Activated T-helper 1 cell treated with anti-CD3 and anti-CD28 coated beads, Interleukin-12 subunit alpha, Interleukin-12 subunit beta, Interleukin-2, Interleukin-4 antibody, amounts not matched to agents 30 ng/mL and 10 ng/mL and 1 ng/mL, durations not matched to agents 14 hours and 24 hours and 36 hours (primary cell): ENCODE measurements around the gene SVOPL. TPM values are rescaled to one million over a fixed set of nuclear protein-coding genes. Genes with fewer than 3 reads are reported as not detected.
"Not testable (repeated sequence)": the region's sequence is repeated elsewhere in the genome, so short reads cannot be mapped to it uniquely, and the experiment has no call there.

Experiments
- DNase-seq: peaks from one replicate; pipeline ENCODE4 v3.0.0; 2021; ENCODE audit warnings: low spot score
- H3K27ac Mint-ChIP-seq: one replicate; pipeline ENCODE4 v1.8.0; 2021; ENCODE audit warnings: mild to moderate bottlenecking, mixed read lengths
- H3K27me3 Mint-ChIP-seq: one replicate; pipeline ENCODE4 v1.8.0; 2022; ENCODE audit warnings: mild to moderate bottlenecking, moderate library complexity, mixed read lengths; ENCODE audit not compliant: insufficient read depth
- H3K36me3 Mint-ChIP-seq: one replicate; pipeline ENCODE4 v1.8.0; 2021; ENCODE audit warnings: low read depth, mixed read lengths
- H3K4me1 Mint-ChIP-seq: one replicate; pipeline ENCODE4 v1.8.0; 2021; ENCODE audit warnings: low read depth, mixed read lengths
- H3K4me3 Mint-ChIP-seq: one replicate; pipeline ENCODE4 v1.8.0; 2021; ENCODE audit warnings: mild to moderate bottlenecking, moderate library complexity, mixed read lengths
- H3K9me3 Mint-ChIP-seq: one replicate; pipeline ENCODE4 v1.8.0; 2021; ENCODE audit warnings: mixed read lengths
- intact Hi-C: fragments of 100-400 bp; cut with micrococcal nuclease; formaldehyde crosslinking; loops from one replicate; pipeline ENCODE4 v1.15.1; 2024
- total RNA-seq: library from RNA; stranded (reverse); gene quantifications from 2 replicates; pipeline ENCODE4 v1.2.3, GENCODE V29; 2022

Gene SVOPL, protein sequence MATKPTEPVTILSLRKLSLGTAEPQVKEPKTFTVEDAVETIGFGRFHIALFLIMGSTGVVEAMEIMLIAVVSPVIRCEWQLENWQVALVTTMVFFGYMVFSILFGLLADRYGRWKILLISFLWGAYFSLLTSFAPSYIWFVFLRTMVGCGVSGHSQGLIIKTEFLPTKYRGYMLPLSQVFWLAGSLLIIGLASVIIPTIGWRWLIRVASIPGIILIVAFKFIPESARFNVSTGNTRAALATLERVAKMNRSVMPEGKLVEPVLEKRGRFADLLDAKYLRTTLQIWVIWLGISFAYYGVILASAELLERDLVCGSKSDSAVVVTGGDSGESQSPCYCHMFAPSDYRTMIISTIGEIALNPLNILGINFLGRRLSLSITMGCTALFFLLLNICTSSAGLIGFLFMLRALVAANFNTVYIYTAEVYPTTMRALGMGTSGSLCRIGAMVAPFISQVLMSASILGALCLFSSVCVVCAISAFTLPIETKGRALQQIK
- total RNA-seq = not detected in 2 replicates

GRCh38 chr7:138700857-138701536, at the start of gene SVOPL:
Gene SVOPL, minus strand, starts transcription at chr7:138701362. Its CDS starts 22,317 bp downstream, at chr7:138679045.
- Mint-ChIP-seq H3K4me3 (no peak within 1 kb of the TSS), H3K36me3 (no peaks in the 10 kb centered on the region), H3K4me1 (no peaks in the 10 kb centered on the region), H3K9me3 (no peaks in the 10 kb centered on the region), H3K27me3 (peaks cover 5% of the 10 kb centered on the region), H3K27ac (no peak within 1 kb of the TSS)
- no peak for DNase-seq
- intact Hi-C loops = no loop called here

DNA sequence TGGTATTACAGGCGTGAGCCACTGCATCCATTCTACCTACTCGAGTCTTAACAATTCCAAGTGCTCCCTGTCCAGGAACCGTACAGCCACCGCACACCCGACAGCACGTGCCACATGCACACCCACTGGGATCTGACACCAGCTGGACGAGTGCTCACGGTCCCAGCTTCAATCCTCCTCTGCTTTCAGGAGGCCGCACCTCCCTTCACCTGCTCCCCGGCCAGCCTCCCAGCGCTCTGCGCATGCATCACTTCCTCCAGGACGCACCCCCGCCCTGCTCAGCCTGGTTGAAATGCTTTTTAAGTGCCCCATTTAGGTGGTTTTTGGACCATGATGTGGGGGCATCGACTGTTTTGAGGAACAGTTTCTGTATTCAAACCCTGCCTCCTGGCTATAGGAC, 49.3 kb upstream of the SVOPL start:
- Mint-ChIP-seq H3K36me3 (no peaks in the 10 kb centered on the region), H3K4me3 (no peak overlapping the region), H3K4me1 (peaks cover 55% of the 10 kb centered on the region), H3K27me3 (peaks cover 1% of the 10 kb centered on the region), H3K9me3 (no peaks in the 10 kb centered on the region), H3K27ac (no peak overlapping the region)
- DNase-seq = no peak
- intact Hi-C loops = no loop called here

DNA sequence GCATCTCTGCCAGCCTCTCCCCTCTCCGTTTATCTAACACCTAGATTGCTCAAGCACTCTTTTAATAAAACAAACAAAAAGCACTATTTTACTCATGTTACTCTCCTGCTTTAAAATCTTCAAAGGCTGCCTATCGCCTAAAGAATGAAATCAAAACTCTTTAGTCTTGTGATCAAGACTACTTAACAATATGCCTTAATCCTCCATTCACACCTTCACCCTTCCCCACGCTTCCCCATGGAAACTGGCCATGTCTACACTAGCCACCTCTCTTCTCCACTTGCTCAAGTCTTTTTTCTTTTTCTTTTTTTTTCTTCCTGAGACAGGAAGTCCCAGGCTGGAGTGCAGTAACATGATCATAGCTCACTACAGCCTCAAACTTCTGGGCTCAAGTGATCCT, 48.8 kb upstream of the SVOPL start:
- intact Hi-C loops = no loop called here
- Mint-ChIP-seq H3K27me3 (peaks cover 1% of the 10 kb centered on the region), H3K4me3 (no peak overlapping the region), H3K9me3 (no peaks in the 10 kb centered on the region), H3K4me1 (peaks cover 59% of the 10 kb centered on the region), H3K27ac (peak overlapping the region; percentile 30), H3K36me3 (no peaks in the 10 kb centered on the region)
- DNase-seq = no peak

DNA sequence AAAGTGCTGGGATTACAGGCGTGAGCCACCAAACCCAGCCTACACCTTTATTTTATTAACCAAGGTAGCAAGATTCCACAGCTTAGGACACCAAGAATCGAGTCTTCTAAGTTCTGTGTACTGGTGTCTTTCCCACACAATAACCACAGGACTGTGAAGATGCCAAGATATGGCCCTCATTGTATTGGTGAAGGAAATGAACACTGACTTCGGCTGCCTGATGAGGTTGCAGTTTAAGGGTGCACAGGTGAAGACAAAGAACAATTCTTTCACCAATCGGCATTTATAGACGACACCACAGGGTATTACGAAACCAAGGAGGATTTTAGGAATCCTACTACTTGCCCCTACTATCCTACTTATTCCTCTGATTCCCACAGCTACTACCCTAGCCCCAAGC, 47.5 kb upstream of the SVOPL start:
- Mint-ChIP-seq H3K4me3 (no peak overlapping the region), H3K27me3 (peaks cover 1% of the 10 kb centered on the region), H3K4me1 (peaks cover 63% of the 10 kb centered on the region), H3K9me3 (no peaks in the 10 kb centered on the region), H3K27ac (no peak overlapping the region), H3K36me3 (no peaks in the 10 kb centered on the region)
- no peak for DNase-seq
- intact Hi-C loops = no loop called here

GRCh38 chr7:138746073-138746472, 44.9 kb upstream of the SVOPL start:
- no peak overlapping the region for H3K4me3 Mint-ChIP-seq

DNA sequence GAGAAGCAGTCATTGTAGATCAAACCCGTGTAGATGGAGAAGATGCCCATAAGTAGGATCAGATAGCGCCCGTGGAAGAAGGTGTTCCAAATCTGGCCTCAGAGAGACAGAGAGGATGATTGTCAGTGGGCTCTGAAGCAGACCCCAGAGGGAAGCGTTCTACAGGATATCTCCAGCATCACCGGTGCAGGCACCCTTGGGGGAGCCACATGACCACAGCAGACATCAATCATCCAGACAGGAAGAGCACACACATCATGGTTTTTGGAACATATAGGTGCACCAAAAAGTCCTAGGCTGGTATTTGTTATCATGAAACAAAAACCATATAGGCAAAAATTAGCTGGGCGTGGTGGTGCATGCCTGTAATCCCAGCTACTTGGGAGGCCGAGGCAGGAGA, 44.0 kb upstream of the SVOPL start:
- DNase-seq = no peak
- Mint-ChIP-seq H3K4me3 (no peak overlapping the region), H3K4me1 (peaks cover 31% of the 10 kb centered on the region), H3K27ac (peak overlapping the region; percentile 44), H3K36me3 (no peaks in the 10 kb centered on the region), H3K9me3 (no peaks in the 10 kb centered on the region), H3K27me3 (no peaks in the 10 kb centered on the region)
- intact Hi-C loops = no loop called here

More at GRCh38 chr7:138746073-138746472, 44.9 kb upstream of the SVOPL start:
- Mint-ChIP-seq H3K27ac (peak overlapping the region; percentile 5), H3K9me3 (no peaks in the 10 kb centered on the region), H3K36me3 (no peaks in the 10 kb centered on the region), H3K4me1 (peaks cover 40% of the 10 kb centered on the region), H3K27me3 (peaks cover 1% of the 10 kb centered on the region)
- intact Hi-C loops = loop anchor here (2.0 kb wide), 1 partner anchor 129 kb away; no protein-coding TSS in a partner anchor
- no peak for DNase-seq

DNA sequence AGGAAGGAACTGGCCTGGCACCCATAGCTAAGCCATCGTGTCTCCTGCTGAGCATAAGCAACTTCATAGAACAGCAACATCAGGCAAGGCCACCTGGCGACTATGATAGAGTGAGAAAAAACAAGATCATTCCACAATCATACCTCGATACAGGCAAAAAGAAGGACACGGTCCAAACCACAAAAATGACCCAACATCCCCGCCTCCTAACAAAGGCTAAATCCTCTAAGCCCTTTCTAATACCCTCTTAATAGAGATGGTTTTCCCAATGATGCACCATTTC, 40.2 kb upstream of the SVOPL start:
- peaks cover 4% of the 10 kb centered on the region for H3K9me3 Mint-ChIP-seq
- no peaks in the 10 kb centered on the region for H3K36me3 Mint-ChIP-seq
- no peak overlapping the region for H3K4me3 Mint-ChIP-seq
- H3K27me3 Mint-ChIP-seq = no peaks in the 10 kb centered on the region
- no peak overlapping the region for H3K27ac Mint-ChIP-seq
- intact Hi-C loops = no loop called here
- peaks cover 22% of the 10 kb centered on the region for H3K4me1 Mint-ChIP-seq
- DNase-seq = no peak

DNA sequence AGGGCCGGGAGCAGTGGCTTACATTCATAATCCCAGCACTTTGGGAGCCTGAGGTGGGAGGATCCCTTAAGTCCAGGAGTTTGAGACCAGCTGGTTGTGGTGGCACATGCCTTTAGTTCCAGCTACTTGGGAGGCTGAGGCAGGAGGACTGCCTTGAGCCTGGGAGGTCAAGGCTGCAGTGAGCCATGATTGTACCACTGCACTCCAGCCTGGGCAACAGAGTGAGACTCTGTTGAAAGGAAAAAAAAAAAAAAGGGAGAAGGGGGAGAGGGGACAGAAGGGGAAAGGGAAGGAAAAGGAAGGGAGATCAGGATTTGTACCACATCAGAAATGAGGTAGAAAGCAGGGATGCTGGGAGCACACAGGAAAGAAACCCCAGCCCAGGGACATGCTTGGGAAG, 38.7 kb upstream of the SVOPL start:
- Mint-ChIP-seq H3K27me3 (no peaks in the 10 kb centered on the region), H3K4me1 (peaks cover 12% of the 10 kb centered on the region), H3K27ac (no peak overlapping the region), H3K9me3 (peaks cover 4% of the 10 kb centered on the region), H3K4me3 (no peak overlapping the region), H3K36me3 (no peaks in the 10 kb centered on the region)
- DNase-seq = no peak
- intact Hi-C loops = loop anchor here (2.0 to 10.0 kb wide), 3 partner anchors 279 to 1085 kb away; partner anchors contain the start of gene TRIM24

GRCh38 chr7:138738551-138739335, 37.6 kb upstream of the SVOPL start:
- Mint-ChIP-seq H3K36me3 (no peaks in the 10 kb centered on the region), H3K27me3 (no peaks in the 10 kb centered on the region), H3K4me3 (no peak overlapping the region), H3K9me3 (peaks cover 4% of the 10 kb centered on the region), H3K4me1 (peaks cover 6% of the 10 kb centered on the region), H3K27ac (no peak overlapping the region)
- peak; percentile 72 for DNase-seq
- intact Hi-C loops = loop anchor here (1.0 to 10.0 kb wide), 8 partner anchors 128 to 1084 kb away; partner anchors contain the start of gene TRIM24

- Mint-ChIP-seq H3K36me3 (no peaks in the 10 kb centered on the region), H3K4me3 (no peak overlapping the region), H3K27ac (no peak overlapping the region), H3K4me1 (peaks cover 7% of the 10 kb centered on the region), H3K9me3 (peaks cover 4% of the 10 kb centered on the region), H3K27me3 (peaks cover 1% of the 10 kb centered on the region)
- intact Hi-C loops = loop anchor here (1.0 to 10.0 kb wide), 8 partner anchors 128 to 1083 kb away; partner anchors contain the start of gene TRIM24
- DNase-seq = no peak
These were observed 37.0 kb upstream of the SVOPL start for GRCh38 chr7:138738114-138738513.

DNA sequence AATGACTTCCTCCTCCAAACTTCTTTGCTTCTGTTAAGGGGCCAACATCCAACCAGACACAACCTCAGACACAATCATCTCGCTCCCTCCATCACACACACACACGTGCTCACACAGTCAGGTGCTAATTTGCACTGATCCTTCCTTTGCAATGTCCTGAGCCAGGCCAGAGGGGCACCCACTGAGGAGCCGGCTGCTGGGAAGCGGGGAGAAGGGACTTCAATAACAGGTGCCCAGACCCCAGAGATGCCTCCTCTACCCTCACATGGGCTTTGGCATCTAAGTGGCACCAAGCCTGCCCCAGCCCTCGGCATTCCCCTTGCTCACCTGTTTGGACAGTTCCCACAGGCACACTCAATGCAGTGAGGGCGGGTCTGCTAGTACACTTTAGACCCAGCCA, 34.2 kb upstream of the SVOPL start:
- peaks cover 4% of the 10 kb centered on the region for H3K9me3 Mint-ChIP-seq
- intact Hi-C loops = loop anchor here (10.0 kb wide), 1 partner anchor 1081 kb away; no protein-coding TSS in a partner anchor
- H3K4me3 Mint-ChIP-seq = no peak overlapping the region
- DNase-seq = no peak
- no peaks in the 10 kb centered on the region for H3K36me3 Mint-ChIP-seq
- H3K4me1 Mint-ChIP-seq = peaks cover 15% of the 10 kb centered on the region
- peaks cover 6% of the 10 kb centered on the region for H3K27me3 Mint-ChIP-seq
- no peak overlapping the region for H3K27ac Mint-ChIP-seq

DNA sequence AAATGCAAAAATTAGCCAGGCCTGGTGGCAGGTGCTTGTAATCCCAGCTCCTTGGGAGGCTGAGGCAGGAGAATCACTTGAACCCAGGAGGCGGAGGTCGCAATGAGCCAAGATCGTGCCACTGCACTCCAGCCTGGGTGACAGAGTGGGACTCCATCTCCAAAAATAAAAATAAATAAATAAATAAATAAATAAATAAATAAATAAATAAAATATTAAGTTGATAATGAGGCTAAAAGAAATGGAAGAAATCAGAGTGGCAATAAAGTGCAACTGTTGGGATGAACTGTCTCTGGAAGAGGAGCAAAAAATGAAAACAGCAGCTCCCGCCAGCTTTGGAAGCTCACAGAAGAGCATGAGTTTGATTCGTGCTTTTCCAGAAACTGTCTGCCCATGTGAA, 30.6 kb upstream of the SVOPL start:
- not testable (repeated sequence) for H3K27ac Mint-ChIP-seq, DNase-seq, H3K9me3 Mint-ChIP-seq, H3K4me3 Mint-ChIP-seq, H3K36me3 Mint-ChIP-seq, H3K4me1 Mint-ChIP-seq, H3K27me3 Mint-ChIP-seq
- intact Hi-C loops = loop anchor here (10.0 kb wide), 1 partner anchor 1077 kb away; no protein-coding TSS in a partner anchor
